ENCODE data around the gene PPP2R3C.

PPP2R3C gene

GRCh38 chr14:35124127-35124526 lies 2.3 kb upstream of the PPP2R3C start:
- no peak overlapping the region for H3K27ac ChIP-seq (ENCODE audit: low read depth, low read length)
- H3K4me3 ChIP-seq (ENCODE audit: low read depth, low read length) = peak overlapping the region; percentile 88
- H3K4me1 ChIP-seq (ENCODE audit: control insufficient read depth, insufficient read depth, low read length, unreplicated experiment) = peaks cover 19% of the 10 kb centered on the region
- peaks cover 41% of the 10 kb centered on the region for H3K79me2 ChIP-seq (ENCODE audit: control insufficient read depth, insufficient read depth, low read length, unreplicated experiment)
- H3K36me3 ChIP-seq (ENCODE audit: insufficient read depth, low read length) = peaks cover 7% of the 10 kb centered on the region
- H2AFZ ChIP-seq (ENCODE audit: low read length, unreplicated experiment) = no peak overlapping the region
- H3K27me3 ChIP-seq (ENCODE audit: insufficient read depth, low read length) = no peaks in the 10 kb centered on the region

- peaks cover 19% of the 10 kb centered on the region for H3K4me1 ChIP-seq (ENCODE audit: control insufficient read depth, insufficient read depth, low read length, unreplicated experiment)
- peaks cover 35% of the 10 kb centered on the region for H3K79me2 ChIP-seq (ENCODE audit: control insufficient read depth, insufficient read depth, low read length, unreplicated experiment)
- peak overlapping the region; percentile 88 for H3K4me3 ChIP-seq (ENCODE audit: low read depth, low read length)
- no peaks in the 10 kb centered on the region for H3K27me3 ChIP-seq (ENCODE audit: insufficient read depth, low read length)
- H2AFZ ChIP-seq (ENCODE audit: low read length, unreplicated experiment) = peak overlapping the region; percentile 86
- H3K27ac ChIP-seq (ENCODE audit: low read depth, low read length) = peak overlapping the region; percentile 96
- H3K36me3 ChIP-seq (ENCODE audit: insufficient read depth, low read length) = peaks cover 7% of the 10 kb centered on the region
These were observed 1.6 kb upstream of the PPP2R3C start for GRCh38 chr14:35123388-35123703.

GRCh38 chr14:35122696-35123387 lies 1.1 kb upstream of the PPP2R3C start:
- H3K36me3 ChIP-seq (ENCODE audit: insufficient read depth, low read length) = peaks cover 4% of the 10 kb centered on the region
- peaks cover 31% of the 10 kb centered on the region for H3K79me2 ChIP-seq (ENCODE audit: control insufficient read depth, insufficient read depth, low read length, unreplicated experiment)
- H3K27ac ChIP-seq (ENCODE audit: low read depth, low read length) = peak overlapping the region; percentile 96
- no peaks in the 10 kb centered on the region for H3K27me3 ChIP-seq (ENCODE audit: insufficient read depth, low read length)
- peaks cover 19% of the 10 kb centered on the region for H3K4me1 ChIP-seq (ENCODE audit: control insufficient read depth, insufficient read depth, low read length, unreplicated experiment)
- H2AFZ ChIP-seq (ENCODE audit: low read length, unreplicated experiment) = peak overlapping the region; percentile 86
- peak overlapping the region; percentile 88 for H3K4me3 ChIP-seq (ENCODE audit: low read depth, low read length)

GRCh38 chr14:35121026-35121886 lies 534 bp downstream of the PPP2R3C start:
- H3K36me3 ChIP-seq (ENCODE audit: insufficient read depth, low read length) = no peaks in the 10 kb centered on the region

GRCh38 chr14:35117112-35117511 lies 4.7 kb downstream of the PPP2R3C start:
- no peak overlapping the region for H3K27ac ChIP-seq (ENCODE audit: low read depth, low read length)
- no peak overlapping the region for H3K4me3 ChIP-seq (ENCODE audit: low read depth, low read length)
- H3K27me3 ChIP-seq (ENCODE audit: insufficient read depth, low read length) = no peaks in the 10 kb centered on the region
- H3K79me2 ChIP-seq (ENCODE audit: control insufficient read depth, insufficient read depth, low read length, unreplicated experiment) = peaks cover 12% of the 10 kb centered on the region
- no peak overlapping the region for H2AFZ ChIP-seq (ENCODE audit: low read length, unreplicated experiment)
- H3K4me1 ChIP-seq (ENCODE audit: control insufficient read depth, insufficient read depth, low read length, unreplicated experiment) = peaks cover 5% of the 10 kb centered on the region
- peaks cover 23% of the 10 kb centered on the region for H3K36me3 ChIP-seq (ENCODE audit: insufficient read depth, low read length)

More at GRCh38 chr14:35121026-35121886, 534 bp downstream of the PPP2R3C start:
- H3K4me3 ChIP-seq (ENCODE audit: low read depth, low read length) = peak overlapping the region; percentile 88
- H2AFZ ChIP-seq (ENCODE audit: low read length, unreplicated experiment) = peak overlapping the region; percentile 86
- peaks cover 26% of the 10 kb centered on the region for H3K79me2 ChIP-seq (ENCODE audit: control insufficient read depth, insufficient read depth, low read length, unreplicated experiment)
- peak overlapping the region; percentile 96 for H3K27ac ChIP-seq (ENCODE audit: low read depth, low read length)
- no peaks in the 10 kb centered on the region for H3K27me3 ChIP-seq (ENCODE audit: insufficient read depth, low read length)
- peaks cover 19% of the 10 kb centered on the region for H3K4me1 ChIP-seq (ENCODE audit: control insufficient read depth, insufficient read depth, low read length, unreplicated experiment)

GRCh38 chr14:35116242-35116641 lies 5.5 kb downstream of the PPP2R3C start:
- Histone ChIP-seq H3K79me2 (ENCODE audit: control insufficient read depth, insufficient read depth, low read length, unreplicated experiment) (peaks cover 12% of the 10 kb centered on the region), H3K27ac (ENCODE audit: low read depth, low read length) (no peak overlapping the region), H3K4me1 (ENCODE audit: control insufficient read depth, insufficient read depth, low read length, unreplicated experiment) (peaks cover 5% of the 10 kb centered on the region), H2AFZ (ENCODE audit: low read length, unreplicated experiment) (no peak overlapping the region), H3K4me3 (ENCODE audit: low read depth, low read length) (no peak overlapping the region), H3K36me3 (ENCODE audit: insufficient read depth, low read length) (peaks cover 32% of the 10 kb centered on the region), H3K27me3 (ENCODE audit: insufficient read depth, low read length) (no peaks in the 10 kb centered on the region)

GRCh38 chr14:35114036-35114435 lies 7.8 kb downstream of the PPP2R3C start:
- H3K36me3 ChIP-seq (ENCODE audit: insufficient read depth, low read length) = peaks cover 41% of the 10 kb centered on the region
- H3K27ac ChIP-seq (ENCODE audit: low read depth, low read length) = no peak overlapping the region
- peaks cover 7% of the 10 kb centered on the region for H3K79me2 ChIP-seq (ENCODE audit: control insufficient read depth, insufficient read depth, low read length, unreplicated experiment)

GRCh38 chr14:35113308-35113950 lies 8.4 kb downstream of the PPP2R3C start:
- no peaks in the 10 kb centered on the region for H3K4me1 ChIP-seq (ENCODE audit: control insufficient read depth, insufficient read depth, low read length, unreplicated experiment)
- no peak overlapping the region for H3K27ac ChIP-seq (ENCODE audit: low read depth, low read length)
- H3K27me3 ChIP-seq (ENCODE audit: insufficient read depth, low read length) = no peaks in the 10 kb centered on the region
- no peak overlapping the region for H2AFZ ChIP-seq (ENCODE audit: low read length, unreplicated experiment)
- H3K79me2 ChIP-seq (ENCODE audit: control insufficient read depth, insufficient read depth, low read length, unreplicated experiment) = peaks cover 7% of the 10 kb centered on the region
- H3K4me3 ChIP-seq (ENCODE audit: low read depth, low read length) = no peak overlapping the region
- H3K36me3 ChIP-seq (ENCODE audit: insufficient read depth, low read length) = peaks cover 41% of the 10 kb centered on the region

More at GRCh38 chr14:35114036-35114435, 7.8 kb downstream of the PPP2R3C start:
- Histone ChIP-seq H2AFZ (ENCODE audit: low read length, unreplicated experiment) (no peak overlapping the region), H3K27me3 (ENCODE audit: insufficient read depth, low read length) (no peaks in the 10 kb centered on the region), H3K4me1 (ENCODE audit: control insufficient read depth, insufficient read depth, low read length, unreplicated experiment) (no peaks in the 10 kb centered on the region), H3K4me3 (ENCODE audit: low read depth, low read length) (no peak overlapping the region)

- Histone ChIP-seq H3K79me2 (ENCODE audit: control insufficient read depth, insufficient read depth, low read length, unreplicated experiment) (peaks cover 7% of the 10 kb centered on the region), H3K4me3 (ENCODE audit: low read depth, low read length) (no peak overlapping the region), H3K36me3 (ENCODE audit: insufficient read depth, low read length) (peaks cover 45% of the 10 kb centered on the region), H3K27ac (ENCODE audit: low read depth, low read length) (no peak overlapping the region), H3K27me3 (ENCODE audit: insufficient read depth, low read length) (no peaks in the 10 kb centered on the region), H3K4me1 (ENCODE audit: control insufficient read depth, insufficient read depth, low read length, unreplicated experiment) (no peaks in the 10 kb centered on the region), H2AFZ (ENCODE audit: low read length, unreplicated experiment) (no peak overlapping the region)
These were observed 9.1 kb downstream of the PPP2R3C start for GRCh38 chr14:35112641-35113040.

GRCh38 chr14:35107866-35108265 lies 13.9 kb downstream of the PPP2R3C start:
- H3K4me3 ChIP-seq (ENCODE audit: low read depth, low read length) = no peak overlapping the region
- H3K27me3 ChIP-seq (ENCODE audit: insufficient read depth, low read length) = no peaks in the 10 kb centered on the region
- H2AFZ ChIP-seq (ENCODE audit: low read length, unreplicated experiment) = no peak overlapping the region
- H3K27ac ChIP-seq (ENCODE audit: low read depth, low read length) = no peak overlapping the region
- H3K79me2 ChIP-seq (ENCODE audit: control insufficient read depth, insufficient read depth, low read length, unreplicated experiment) = no peaks in the 10 kb centered on the region
- peaks cover 33% of the 10 kb centered on the region for H3K36me3 ChIP-seq (ENCODE audit: insufficient read depth, low read length)
- no peaks in the 10 kb centered on the region for H3K4me1 ChIP-seq (ENCODE audit: control insufficient read depth, insufficient read depth, low read length, unreplicated experiment)

Data from ACC112 (cell line).